GM19238 (cell line): ENCODE data around the gene NTM.

ENCODE experiments used
- DNase-seq: peaks from one replicate; pipeline ENCODE4 v3.0.0; 2011; ENCODE audit warnings: low spot score; ENCODE audit not compliant: insufficient read length

The NTM gene

GRCh38 chr11:131638889-131639288 lies 268.5 kb downstream of the NTM start:
- DNase-seq: no peak

DNA sequence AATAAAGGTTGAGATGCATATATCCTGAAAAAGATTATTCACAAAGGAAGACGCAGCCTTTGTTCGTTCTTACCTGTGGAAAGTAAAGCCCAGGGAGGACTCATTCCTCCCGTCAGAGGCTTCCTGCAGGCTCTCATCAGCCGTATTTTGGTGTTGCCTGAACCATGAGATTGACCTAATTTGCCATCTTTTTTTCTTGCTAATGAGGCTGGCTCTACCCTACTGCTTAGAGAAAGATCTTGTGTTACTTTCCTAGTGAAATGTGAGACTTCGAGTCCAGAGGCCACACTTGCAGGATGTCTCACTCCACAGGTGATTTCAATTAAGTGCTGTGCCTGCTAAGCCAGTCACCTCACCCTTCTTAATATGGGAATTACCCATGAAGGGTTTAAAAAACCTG lies 269.9 kb downstream of the NTM start:
- no peak for DNase-seq

DNA sequence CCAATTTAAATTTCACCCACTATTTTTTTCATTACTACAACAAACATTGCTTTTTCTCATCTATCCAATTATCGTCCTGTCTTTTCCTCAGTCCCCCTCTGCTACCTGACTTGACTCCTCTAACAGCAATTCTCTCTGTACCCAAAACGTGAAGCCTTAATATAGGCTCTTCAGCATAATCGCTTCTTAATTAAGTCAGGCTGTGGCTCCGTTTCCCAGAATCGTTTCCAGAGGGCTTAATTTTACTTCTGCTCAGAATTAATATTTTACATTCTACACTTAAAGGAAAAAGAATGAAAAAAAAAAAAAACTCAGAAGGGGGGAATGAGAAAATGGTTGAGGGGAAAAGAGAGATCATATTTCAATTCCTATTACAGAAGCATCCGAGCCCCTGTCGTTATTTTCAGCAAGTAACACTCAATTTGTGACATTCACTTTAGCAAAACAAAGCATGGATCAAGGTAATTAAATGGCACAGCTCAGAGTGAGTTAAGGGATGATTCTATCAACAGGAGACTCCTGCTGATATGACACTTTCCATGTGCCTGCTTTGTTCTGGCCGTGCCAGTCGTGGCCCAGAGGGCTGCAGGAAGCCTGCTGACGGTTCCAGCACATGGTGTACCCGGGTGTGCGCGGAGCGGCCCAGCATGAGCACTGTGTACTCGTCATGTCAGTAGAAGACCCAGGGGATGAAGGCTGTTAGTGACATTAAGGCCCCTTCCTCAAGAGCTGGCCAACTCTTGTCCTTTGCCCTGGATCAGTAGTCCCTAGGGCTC lies 272.5 kb downstream of the NTM start:
- DNase-seq: no peak

GRCh38 chr11:131644204-131644795 lies 273.9 kb downstream of the NTM start:
- DNase-seq: no peak

DNA sequence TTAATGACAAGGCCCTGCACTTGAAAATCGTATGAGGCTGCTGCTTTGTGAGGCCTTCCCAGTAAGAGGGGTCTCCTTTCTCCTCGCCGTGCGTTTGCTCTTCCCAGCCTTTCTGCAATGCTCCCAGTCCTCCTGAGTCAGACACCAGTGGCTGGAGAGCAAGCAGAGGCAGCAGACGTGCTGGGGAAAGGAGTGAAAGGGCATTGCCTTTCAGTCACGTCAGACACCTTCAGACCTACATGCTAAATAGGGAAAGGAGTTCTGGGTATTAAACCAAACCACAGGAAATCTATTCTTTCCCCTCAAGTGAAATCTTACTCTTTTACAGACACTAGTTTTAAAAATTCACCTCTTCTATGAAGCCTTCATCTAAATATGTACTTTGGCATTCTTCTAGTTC lies 274.8 kb downstream of the NTM start:
- DNase-seq: no peak

DNA sequence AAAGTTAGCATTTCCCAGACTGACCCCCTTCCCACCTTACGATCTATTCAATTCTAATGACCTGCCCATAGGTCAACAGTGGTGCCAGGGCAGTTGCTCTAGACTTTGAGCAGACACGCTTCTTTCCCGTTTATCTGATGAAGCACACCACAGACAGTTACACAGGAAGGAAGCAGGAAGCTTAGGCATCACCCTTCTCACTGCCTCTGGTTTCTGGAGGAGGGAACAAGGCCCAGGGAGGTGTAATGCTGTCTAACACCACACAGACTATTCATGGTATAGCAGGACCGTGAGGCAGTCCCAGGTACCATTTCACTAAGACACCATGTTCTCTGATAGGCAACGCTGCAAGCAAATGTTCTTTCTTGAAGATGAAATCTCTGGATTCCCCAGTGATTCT lies 279.4 kb downstream of the NTM start:
- DNase-seq: no peak

- no peak for DNase-seq
Measured at GRCh38 chr11:131652231-131652630, 281.8 kb downstream of the NTM start.

- DNase-seq: no peak
Measured at GRCh38 chr11:131653260-131653659, 282.8 kb downstream of the NTM start.

DNA sequence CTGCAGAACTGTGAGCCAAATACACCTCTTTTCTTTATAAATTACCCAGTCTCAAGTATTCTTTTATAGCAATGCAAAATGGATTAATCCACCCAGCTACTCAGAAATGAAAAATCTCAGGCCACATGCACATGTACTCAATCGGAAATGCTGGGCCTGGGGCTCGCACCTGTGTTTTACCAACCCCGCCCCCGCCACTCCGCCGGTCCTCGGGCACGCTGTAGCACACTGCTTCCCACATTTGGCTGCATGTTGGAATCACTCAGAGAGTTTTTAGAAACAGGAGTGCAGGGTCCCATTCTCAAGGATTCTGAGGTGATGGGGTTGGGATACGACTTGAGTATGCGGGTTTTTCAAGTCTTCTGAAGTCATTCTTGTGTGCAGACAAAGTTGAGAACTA lies 284.4 kb downstream of the NTM start:
- no peak for DNase-seq

GRCh38 chr11:131656179-131656838 lies 285.9 kb downstream of the NTM start:
- DNase-seq: no peak

- no peak for DNase-seq
Measured at GRCh38 chr11:131656839-131657211, 286.4 kb downstream of the NTM start.

DNA sequence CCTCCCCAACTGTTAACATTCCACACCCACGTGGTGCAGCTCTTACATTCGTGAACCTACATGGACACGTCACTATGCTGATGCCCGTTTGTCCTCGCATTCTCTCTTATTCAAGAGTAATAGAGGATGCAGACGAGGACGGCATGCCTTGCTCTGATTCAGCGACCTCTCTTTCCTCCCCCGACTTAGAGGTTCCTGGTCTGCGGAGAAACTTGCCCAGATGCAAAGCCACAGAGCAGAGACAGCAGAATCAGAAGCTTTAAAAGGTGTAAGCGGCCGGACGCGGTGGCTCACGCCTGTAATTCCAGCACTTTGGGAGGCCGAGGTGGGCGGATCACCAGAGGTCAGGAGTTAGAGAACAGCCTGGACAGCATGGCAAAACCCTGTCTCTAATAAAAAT lies 288.0 kb downstream of the NTM start:
- DNase-seq: no peak

- DNase-seq: peak; percentile 17
Measured at GRCh38 chr11:131658952-131659351, 288.5 kb downstream of the NTM start.

- DNase-seq: no peak
Measured at GRCh38 chr11:131659931-131660330, 289.5 kb downstream of the NTM start.

DNA sequence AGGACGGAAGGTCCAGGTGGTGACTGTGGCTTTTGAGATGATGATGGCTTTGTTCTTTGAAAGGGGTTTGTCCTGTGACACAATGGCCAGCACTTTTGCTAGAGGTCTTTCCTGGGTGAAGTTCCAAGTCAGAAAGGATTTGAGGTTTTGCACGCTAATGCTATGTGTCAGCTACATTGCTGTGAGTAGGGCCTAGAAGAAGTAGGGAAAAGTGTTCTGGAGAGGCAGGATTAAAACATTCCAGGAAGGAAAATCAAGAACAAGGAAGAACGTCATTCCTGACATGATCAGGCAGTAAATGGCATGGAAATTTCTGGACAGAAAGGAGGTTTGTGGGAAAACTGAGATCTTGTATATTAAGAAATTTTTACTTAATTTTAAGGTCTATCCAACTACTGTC lies 290.7 kb downstream of the NTM start:
- no peak for DNase-seq

DNA sequence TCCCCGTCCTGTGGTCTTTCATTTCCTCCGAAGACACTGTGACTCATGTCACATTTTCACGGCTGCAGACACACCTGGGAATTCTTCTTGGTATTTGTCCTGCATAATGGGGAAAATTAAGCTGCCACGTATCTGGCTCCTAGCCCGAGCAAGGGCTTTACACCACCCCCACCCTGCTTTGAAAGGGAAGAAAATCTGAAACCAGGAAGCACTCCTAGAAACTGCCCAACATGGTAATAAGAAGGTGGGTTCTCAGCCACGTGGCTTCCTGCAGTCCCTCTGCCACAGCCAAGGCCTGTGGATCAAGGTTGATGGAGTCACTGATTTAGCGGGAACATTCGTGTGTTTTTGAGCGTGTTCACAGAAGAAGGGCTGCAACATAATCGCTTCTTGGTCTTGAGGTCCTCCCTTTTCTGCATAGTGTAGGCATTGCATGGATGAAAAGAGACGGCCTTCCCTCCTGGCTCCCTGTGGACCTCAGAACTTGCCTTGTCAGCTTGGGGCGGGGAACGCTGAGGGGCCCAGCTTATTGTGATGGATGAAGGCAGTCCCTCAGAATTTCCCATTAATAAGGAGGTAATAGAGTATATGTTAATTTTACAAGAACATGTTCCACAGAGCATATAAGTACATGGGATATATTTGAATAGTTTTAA lies 292.0 kb downstream of the NTM start:
- no peak for DNase-seq

DNA sequence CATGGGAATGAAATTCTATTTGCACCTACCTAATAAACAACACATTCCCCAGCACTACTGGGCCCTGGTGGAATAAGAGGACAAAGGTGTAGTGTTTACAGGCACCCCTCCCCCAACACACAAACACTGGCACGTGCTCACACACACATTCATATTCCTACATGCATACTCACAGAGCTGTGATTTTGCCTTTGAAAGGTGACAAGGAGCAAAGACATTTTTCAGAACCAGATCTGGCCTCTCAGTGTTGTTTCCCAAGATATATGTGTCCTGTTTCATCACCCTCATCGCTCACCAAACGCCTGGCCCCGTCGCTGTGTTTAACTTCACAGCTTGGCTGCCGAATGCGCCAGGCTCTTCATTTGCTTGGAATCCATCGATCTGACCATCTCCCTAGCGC lies 292.6 kb downstream of the NTM start:
- DNase-seq: no peak

GRCh38 chr11:131663405-131664200 lies 293.2 kb downstream of the NTM start:
- no peak for DNase-seq

DNA sequence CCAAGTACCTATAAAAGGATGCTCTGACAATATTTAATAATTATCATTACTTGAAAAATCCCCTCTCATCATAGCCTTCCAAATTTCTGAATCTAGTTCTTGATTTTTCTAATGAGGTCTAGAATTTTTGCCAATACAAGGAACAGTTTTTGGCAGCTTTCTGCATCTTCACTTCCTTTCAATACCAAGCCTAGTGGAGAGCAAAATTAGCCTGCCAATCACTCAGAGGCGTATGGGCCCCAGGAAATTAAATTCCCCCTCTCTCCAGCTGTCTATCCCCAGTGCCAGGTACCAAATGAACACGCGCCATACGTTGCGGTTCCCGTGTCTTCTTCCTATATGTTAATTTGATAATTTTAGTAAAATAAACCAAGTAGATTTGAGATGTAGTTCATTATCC lies 293.9 kb downstream of the NTM start:
- DNase-seq: no peak

- no peak for DNase-seq
Measured at GRCh38 chr11:131664816-131665215, 294.4 kb downstream of the NTM start.

DNA sequence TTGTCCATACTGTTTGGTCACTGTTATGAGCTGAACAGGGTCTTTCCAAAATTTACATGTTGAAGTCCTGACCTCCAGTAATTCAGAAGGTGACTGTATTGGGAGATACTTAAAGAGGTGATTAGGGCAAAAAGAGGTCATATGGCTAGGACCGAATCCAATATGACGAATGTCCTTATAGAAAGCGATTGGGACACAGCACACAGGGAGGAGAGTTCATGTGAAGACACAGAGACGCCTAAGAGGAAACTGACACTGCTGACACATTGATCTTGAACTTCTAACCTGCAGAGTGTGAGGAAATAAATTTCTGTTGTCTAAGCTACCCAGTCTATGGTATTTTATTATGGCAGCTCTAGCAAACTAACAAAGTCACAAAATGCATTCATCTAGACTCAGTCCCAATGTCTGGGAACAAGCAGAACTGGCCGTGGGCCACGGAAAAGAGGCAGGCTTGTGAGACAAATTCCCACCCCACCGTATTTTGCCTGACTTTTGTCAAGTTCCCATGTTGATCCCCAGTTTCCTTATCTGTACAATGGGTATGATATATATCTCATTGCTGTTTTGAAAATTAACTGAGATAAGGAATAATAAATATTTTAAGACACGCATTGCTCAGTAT lies 295.0 kb downstream of the NTM start:
- no peak for DNase-seq
